ENCODE results near the gene GIMAP2.

DNA sequence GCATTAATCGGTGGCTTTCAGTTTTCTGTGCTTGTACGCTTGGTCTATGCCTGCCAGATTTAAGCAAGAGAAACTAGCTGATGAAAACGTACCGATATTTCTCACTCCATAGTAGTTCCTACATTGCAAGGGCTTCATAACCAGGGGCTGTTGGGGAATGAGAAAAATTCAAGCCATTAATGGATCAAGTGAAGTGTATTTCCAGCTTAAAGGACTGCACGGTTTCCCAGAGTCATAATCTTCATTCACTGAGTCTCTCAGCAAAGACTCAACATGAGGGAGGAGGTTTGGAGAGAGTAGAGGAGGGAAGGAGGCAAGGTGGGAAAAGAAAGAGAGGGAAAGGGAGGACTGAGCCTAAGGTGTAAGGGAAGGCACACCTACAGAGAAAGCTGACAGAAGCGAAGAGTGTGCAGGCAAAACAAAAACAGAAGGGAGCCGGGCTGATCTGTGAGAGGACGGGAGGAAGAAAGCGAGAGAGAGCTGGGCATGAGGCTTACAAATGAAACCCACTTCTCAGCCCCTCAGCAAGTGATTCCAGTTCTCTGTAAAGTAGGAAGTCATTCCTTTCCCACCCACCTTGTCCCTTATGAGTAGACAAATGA is 625 bp downstream of the GIMAP2 start:
- TF ChIP-seq, protein P1, sequence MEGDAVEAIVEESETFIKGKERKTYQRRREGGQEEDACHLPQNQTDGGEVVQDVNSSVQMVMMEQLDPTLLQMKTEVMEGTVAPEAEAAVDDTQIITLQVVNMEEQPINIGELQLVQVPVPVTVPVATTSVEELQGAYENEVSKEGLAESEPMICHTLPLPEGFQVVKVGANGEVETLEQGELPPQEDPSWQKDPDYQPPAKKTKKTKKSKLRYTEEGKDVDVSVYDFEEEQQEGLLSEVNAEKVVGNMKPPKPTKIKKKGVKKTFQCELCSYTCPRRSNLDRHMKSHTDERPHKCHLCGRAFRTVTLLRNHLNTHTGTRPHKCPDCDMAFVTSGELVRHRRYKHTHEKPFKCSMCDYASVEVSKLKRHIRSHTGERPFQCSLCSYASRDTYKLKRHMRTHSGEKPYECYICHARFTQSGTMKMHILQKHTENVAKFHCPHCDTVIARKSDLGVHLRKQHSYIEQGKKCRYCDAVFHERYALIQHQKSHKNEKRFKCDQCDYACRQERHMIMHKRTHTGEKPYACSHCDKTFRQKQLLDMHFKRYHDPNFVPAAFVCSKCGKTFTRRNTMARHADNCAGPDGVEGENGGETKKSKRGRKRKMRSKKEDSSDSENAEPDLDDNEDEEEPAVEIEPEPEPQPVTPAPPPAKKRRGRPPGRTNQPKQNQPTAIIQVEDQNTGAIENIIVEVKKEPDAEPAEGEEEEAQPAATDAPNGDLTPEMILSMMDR (IDR thresholded peaks at IDR 0.05; ENCODE audit: borderline replicate concordance, extremely low read depth, low read length, poor library complexity, severe bottlenecking): no peak
- no peak for TF ChIP-seq EZH2 (IDR thresholded peaks at IDR 0.05; ENCODE audit: borderline replicate concordance, low read depth, low read length, severe bottlenecking)
